Peyer's patch (tissue), 4 donors: ENCODE data around the gene KCNT1. TPM values are rescaled to one million over a fixed set of nuclear protein-coding genes. Genes with fewer than 3 reads are reported as not detected.

Experiments used
- DNase-seq, 3 donors: peaks; one replicate each; pipeline ENCODE4 v3.0.0-alpha.2; 2017 to 2019
- H3K27ac ChIP-seq, 4 donors: fragments of 200-600 bp; sonication (generic); one replicate each; pipeline ENCODE4 v1.5.1; 2016 to 2019
- H3K27me3 ChIP-seq, 2 donors: fragments of 200-600 bp; sonication (generic); one replicate each; pipeline ENCODE4 v1.5.1; 2019
- H3K36me3 ChIP-seq, 3 donors: fragments of 200-600 bp; sonication (generic); one replicate each; pipeline ENCODE4 v1.5.1; 2016 to 2019
- H3K4me1 ChIP-seq, 4 donors: fragments of 200-600 bp; sonication (generic); one replicate each; pipeline ENCODE4 v1.5.1; 2016 to 2019
- H3K4me3 ChIP-seq, 4 donors: fragments of 200-600 bp; sonication (generic); 1 replicate in 3 of 4; 2 replicates in 1 of 4; pipeline ENCODE4 v1.5.1; 2016 to 2019; ENCODE audit warnings: mild to moderate bottlenecking in 1 of 4
- H3K9me3 ChIP-seq, 4 donors: fragments of 200-600 bp; sonication (generic); one replicate each; pipeline ENCODE4 v1.5.1; 2016 to 2019; ENCODE audit warnings: mild to moderate bottlenecking in 1 of 4
- POLR2A ChIP-seq, 2 donors: fragments of 450-650 bp; IDR thresholded peaks; one replicate each; pipeline ENCODE4 v1.5.1; 2017; ENCODE audit warnings: antibody characterized with exemption in 2 of 2, mild to moderate bottlenecking in 2 of 2, moderate library complexity in 2 of 2
- total RNA-seq, 4 donors: library from RNA; depleted of rRNA; stranded (reverse); fragments of >200 nt; gene quantifications; one replicate each; pipeline ENCODE4 v1.1.0, GENCODE V29; 2016
- TF ChIP-seq, protein P1 (sequence below), 6 experiments: fragments of 450-650 bp in 4 of 6; fragments of 200-600 bp in 2 of 6; sonication (generic) in 1 of 6; IDR thresholded peaks; one replicate each; pipeline ENCODE4 v1.5.1; 2017 to 2019; ENCODE audit warnings: antibody characterized with exemption in 6 of 6, mild to moderate bottlenecking in 3 of 6, moderate library complexity in 1 of 6

The KCNT1 gene
- total RNA-seq, 4 donors from 2014 or later: 0.27 TPM; not detected in 3

GRCh38 chr9:135741276-135742219, 39.6 kb downstream of the KCNT1 start:
- Histone ChIP-seq H3K36me3 (no peaks in the 10 kb centered on the region), H3K4me3 (no peak overlapping the region), H3K27me3 (no peaks in the 10 kb centered on the region), H3K9me3 (no peaks in the 10 kb centered on the region), H3K4me1 (no peaks in the 10 kb centered on the region), H3K27ac (no peak overlapping the region)
- DNase-seq: no peak
- TF ChIP-seq, protein P1, sequence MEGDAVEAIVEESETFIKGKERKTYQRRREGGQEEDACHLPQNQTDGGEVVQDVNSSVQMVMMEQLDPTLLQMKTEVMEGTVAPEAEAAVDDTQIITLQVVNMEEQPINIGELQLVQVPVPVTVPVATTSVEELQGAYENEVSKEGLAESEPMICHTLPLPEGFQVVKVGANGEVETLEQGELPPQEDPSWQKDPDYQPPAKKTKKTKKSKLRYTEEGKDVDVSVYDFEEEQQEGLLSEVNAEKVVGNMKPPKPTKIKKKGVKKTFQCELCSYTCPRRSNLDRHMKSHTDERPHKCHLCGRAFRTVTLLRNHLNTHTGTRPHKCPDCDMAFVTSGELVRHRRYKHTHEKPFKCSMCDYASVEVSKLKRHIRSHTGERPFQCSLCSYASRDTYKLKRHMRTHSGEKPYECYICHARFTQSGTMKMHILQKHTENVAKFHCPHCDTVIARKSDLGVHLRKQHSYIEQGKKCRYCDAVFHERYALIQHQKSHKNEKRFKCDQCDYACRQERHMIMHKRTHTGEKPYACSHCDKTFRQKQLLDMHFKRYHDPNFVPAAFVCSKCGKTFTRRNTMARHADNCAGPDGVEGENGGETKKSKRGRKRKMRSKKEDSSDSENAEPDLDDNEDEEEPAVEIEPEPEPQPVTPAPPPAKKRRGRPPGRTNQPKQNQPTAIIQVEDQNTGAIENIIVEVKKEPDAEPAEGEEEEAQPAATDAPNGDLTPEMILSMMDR (IDR thresholded peaks at IDR 0.05): no peak
- TF ChIP-seq POLR2A (IDR thresholded peaks at IDR 0.05): no peak

DNA sequence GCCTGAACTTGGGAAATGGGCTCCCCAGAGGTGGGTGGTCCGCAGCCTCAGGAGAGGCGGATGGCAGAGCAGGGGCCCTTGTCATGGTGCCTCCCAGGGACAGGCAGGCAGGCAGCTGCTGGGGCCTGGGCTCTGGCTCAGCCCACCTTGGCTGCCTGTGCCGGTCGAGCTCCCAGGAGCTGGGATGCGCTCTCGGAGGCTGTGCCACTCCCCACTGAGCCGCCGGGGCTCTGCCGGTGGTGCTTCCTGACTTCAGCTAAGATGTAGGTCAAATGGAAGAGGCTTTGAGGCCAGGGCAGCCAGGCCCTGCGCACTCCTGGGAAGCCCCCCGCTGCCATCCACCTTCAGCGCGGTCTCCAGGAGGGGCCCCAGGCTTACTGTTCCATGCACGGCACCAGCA, 41.0 kb downstream of the KCNT1 start:
- Histone ChIP-seq H3K27ac (no peak overlapping the region), H3K4me1 (no peaks in the 10 kb centered on the region), H3K27me3 (no peaks in the 10 kb centered on the region), H3K36me3 (no peaks in the 10 kb centered on the region), H3K9me3 (no peaks in the 10 kb centered on the region), H3K4me3 (no peak overlapping the region)
- DNase-seq: no peak
- TF ChIP-seq, protein P1 (IDR thresholded peaks at IDR 0.05): no peak
- TF ChIP-seq POLR2A (IDR thresholded peaks at IDR 0.05): no peak

DNA sequence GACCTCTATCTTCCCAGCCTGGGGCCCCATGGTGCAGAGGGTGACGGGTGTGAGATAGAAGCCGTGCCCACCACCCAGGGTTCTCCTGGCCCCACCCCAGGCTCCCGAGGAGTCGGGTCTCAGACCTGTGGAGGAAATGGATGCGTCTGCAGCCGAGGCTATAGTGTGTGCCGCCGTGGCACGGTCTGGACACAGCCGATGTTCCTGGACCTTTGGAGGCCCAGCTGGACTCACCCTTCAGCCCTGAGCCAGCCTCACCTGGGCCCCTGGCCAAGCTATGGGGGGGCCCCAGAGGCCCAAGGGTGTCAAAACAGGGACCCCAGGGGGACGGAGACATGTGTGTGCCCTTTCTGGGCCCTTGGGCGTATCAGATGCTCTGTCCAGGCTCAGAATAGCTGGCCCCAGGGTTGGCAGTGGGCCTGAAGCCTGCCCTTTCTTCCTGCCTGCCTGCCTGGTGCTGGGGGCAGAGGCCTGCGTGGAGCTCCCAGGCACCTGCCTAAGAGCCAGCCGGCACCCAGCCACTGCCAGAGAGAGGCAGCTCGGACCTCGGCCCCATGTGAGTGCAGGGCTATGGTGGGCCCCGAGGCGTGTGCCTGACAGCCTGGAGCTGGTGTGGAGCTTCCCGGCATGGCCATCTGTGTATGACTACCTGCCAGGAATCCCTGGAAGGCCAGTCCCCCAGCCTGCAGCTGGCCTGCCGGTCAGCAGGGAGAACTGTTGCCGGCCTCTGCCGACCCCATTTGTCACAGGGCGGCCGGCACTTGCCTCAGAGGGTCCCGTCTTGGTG, 41.8 kb downstream of the KCNT1 start:
- no peaks in the 10 kb centered on the region for H3K27me3 ChIP-seq
- no peaks in the 10 kb centered on the region for H3K4me1 ChIP-seq
- H3K36me3 ChIP-seq: no peaks in the 10 kb centered on the region
- no peak for DNase-seq
- no peaks in the 10 kb centered on the region for H3K9me3 ChIP-seq
- no peak for TF ChIP-seq POLR2A (IDR thresholded peaks at IDR 0.05)
- TF ChIP-seq, protein P1 (IDR thresholded peaks at IDR 0.05): no peak
- no peak overlapping the region for H3K27ac ChIP-seq
- H3K4me3 ChIP-seq: no peak overlapping the region

DNA sequence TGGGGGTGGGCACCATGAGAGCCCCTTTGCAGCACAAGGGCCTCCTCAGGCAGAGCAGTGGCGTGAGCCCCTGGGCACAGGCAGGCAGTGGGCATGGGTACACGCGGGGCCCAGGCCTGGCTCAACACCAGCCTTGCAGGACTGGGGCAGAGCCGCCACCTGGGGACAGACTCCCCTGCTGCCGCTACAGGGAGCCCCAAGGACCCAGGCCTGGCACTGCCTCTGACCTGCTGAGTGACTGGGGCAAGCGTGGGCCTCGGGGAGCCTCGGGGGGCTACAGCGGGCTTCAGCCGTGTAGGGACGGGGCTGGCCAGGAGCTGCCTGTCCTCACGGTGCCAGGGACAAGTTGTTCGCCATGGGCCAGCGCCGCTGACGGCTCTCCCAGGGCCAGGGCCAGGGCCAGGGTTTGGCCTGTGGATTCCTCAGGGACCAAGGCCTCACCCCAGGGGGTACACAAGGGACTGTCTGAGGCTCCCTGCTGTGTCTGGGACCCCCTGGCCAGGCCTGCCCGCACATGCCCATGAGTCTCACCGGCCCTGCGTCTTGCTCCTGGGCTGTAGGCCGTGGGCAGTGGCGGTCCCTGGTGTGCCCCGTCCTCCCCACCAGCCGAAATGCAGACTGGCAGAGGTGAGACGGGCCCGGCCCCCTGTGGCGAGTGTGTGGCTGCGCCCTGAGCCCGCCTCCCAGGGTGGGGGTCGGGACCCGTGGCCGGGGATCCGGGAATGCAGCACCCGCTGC, 42.5 kb downstream of the KCNT1 start:
- no peak for DNase-seq
- no peaks in the 10 kb centered on the region for H3K27me3 ChIP-seq

GRCh38 chr9:135745189-135745588, 43.2 kb downstream of the KCNT1 start:
- H3K4me1 ChIP-seq: no peaks in the 10 kb centered on the region
- DNase-seq: no peak
- H3K36me3 ChIP-seq: no peaks in the 10 kb centered on the region
- H3K9me3 ChIP-seq: no peaks in the 10 kb centered on the region
- H3K27ac ChIP-seq: no peak overlapping the region
- no peak for TF ChIP-seq POLR2A (IDR thresholded peaks at IDR 0.05)
- TF ChIP-seq, protein P1 (IDR thresholded peaks at IDR 0.05): no peak
- no peaks in the 10 kb centered on the region for H3K27me3 ChIP-seq
- no peak overlapping the region for H3K4me3 ChIP-seq

More for the DNA sequence above, 42.5 kb downstream of the KCNT1 start:
- Histone ChIP-seq H3K27ac (no peak overlapping the region), H3K4me3 (no peak overlapping the region), H3K4me1 (no peaks in the 10 kb centered on the region), H3K9me3 (no peaks in the 10 kb centered on the region), H3K36me3 (no peaks in the 10 kb centered on the region)
- TF ChIP-seq, protein P1 (IDR thresholded peaks at IDR 0.05): no peak
